ENCODE data around the gene HOXA6. TPM values are rescaled to one million over a fixed set of nuclear protein-coding genes. Genes with fewer than 3 reads are reported as not detected.
A peak's percentile ranks its signal among the peaks of the same experiment; 100 is the strongest.

HOXA6 gene
- total RNA-seq, 4 donors from 2014 or later, result 1.1 to 1.6 TPM; not detected in 2

DNA sequence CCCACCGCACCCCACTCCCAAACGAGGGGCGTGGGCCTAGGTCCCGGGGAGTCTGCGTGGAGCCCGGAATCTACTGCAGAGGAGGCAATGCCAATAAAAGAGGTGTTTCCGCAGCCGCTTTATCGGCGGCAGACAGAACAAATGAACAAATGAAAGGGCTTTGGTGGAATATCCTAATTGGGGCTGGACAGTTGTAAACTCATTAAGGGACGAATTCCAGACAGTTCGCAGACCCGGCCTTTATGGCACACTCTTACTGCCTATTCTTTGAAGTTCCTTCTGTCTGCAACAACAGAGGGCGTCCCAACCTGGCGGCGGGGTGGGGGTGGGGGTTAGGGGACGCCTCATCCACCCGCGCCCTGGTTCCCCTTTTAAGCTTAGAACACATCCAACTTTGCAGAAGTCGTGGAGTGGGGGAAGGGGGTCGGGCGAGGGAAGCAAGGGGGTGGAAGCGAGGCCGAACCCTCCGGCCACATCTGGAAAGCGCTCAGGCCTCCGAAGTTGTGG, 13.7 kb upstream of the HOXA6 start:
- intact Hi-C loops (cut with DNase I), result loop anchor here (2.0 to 10.0 kb wide), 3 partner anchors 478 to 1306 kb away; no protein-coding TSS in a partner anchor
- H3K9me3 ChIP-seq, result no peaks in the 10 kb centered on the region
- H3K36me3 ChIP-seq, result no peaks in the 10 kb centered on the region
- peak in 1 of 6 experiments; percentile 5 for TF ChIP-seq CTCF (IDR thresholded peaks at IDR 0.05)
- no peak for TF ChIP-seq POLR2A (IDR thresholded peaks at IDR 0.05)
- no peak for DNase-seq
- H3K27me3 ChIP-seq, result peaks cover 64% of the 10 kb centered on the region
- 0 to 4% methylated on average over 18 to 19 of the region's 27 CpGs for WGBS, 2 donors
- peaks cover 12 to 30% of the 10 kb centered on the region in 2 donors for H3K4me1 ChIP-seq
- peak overlapping the region in 2 of 3 donors; percentile 26 to 42 for H3K4me3 ChIP-seq (replicated peaks in 1 of 3)
- H3K27ac ChIP-seq, result no peak overlapping the region

DNA sequence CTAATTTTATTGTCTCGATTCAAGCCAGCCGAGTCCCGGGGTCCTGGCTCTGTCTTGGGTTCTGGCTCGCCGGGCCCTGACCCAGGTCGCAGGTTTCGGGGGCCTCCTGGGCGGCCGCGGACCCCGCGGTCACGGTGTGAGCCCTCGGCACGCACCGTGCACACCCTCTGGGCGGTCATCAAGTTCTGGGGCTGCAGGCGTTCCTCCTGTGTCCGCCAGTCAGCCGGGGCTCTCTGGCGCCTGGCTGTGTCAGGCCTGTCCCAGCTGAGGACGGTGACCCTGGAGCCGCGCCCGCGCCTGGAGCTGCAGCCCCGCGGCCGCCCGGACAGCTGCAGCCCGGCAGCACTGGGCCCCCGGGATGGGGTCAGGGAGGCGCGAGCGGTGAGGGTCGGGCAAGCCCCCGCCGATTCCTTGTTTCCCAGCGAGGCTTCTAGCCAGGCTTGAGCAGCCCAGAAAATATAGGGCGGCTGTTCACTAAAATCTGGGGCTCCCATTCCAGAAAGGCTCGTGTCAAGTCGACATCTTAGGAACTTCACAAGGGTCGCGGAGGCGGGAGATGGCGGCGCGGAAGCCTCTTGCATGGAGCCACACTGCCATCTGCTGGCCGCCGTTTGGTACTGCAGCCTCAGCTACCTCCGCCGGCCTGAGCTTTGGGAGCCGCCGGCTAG, 13.1 kb upstream of the HOXA6 start:
- Histone ChIP-seq H3K27me3 (peaks cover 64% of the 10 kb centered on the region), H3K9me3 (no peaks in the 10 kb centered on the region), H3K4me1 (peaks cover 12 to 32% of the 10 kb centered on the region in 2 donors), H3K4me3 (replicated peaks in 1 of 3) (peak overlapping the region in 2 of 3 donors; percentile 26 to 42), H3K27ac (no peak overlapping the region), H3K36me3 (no peaks in the 10 kb centered on the region)
- peak; percentile 90 to 100 (median 98) for TF ChIP-seq CTCF (IDR thresholded peaks at IDR 0.05)
- no peak for TF ChIP-seq POLR2A (IDR thresholded peaks at IDR 0.05)
- peak; percentile 82 to 86 for DNase-seq
- intact Hi-C loops (cut with DNase I), result loop anchor here (2.0 to 10.0 kb wide), 3 partner anchors 478 to 1306 kb away; no protein-coding TSS in a partner anchor
- WGBS, 2 donors, result 2 to 13% methylated on average over 7 to 41 of the region's 54 CpGs

- DNase-seq, result no peak
- peaks cover 13 to 34% of the 10 kb centered on the region in 2 donors for H3K4me1 ChIP-seq
- peak overlapping the region in 1 of 3 donors; percentile 42 for H3K4me3 ChIP-seq (replicated peaks in 1 of 3)
- WGBS, 2 donors, result 33 to 34% methylated on average over 15 to 23 of the region's 23 CpGs
- peaks cover 64% of the 10 kb centered on the region for H3K27me3 ChIP-seq
- no peaks in the 10 kb centered on the region for H3K36me3 ChIP-seq
- intact Hi-C loops (cut with DNase I), result loop anchor here (2.0 to 10.0 kb wide), 3 partner anchors 477 to 1305 kb away; no protein-coding TSS in a partner anchor
- no peaks in the 10 kb centered on the region for H3K9me3 ChIP-seq
- TF ChIP-seq CTCF (IDR thresholded peaks at IDR 0.05), result no peak
- no peak for TF ChIP-seq POLR2A (IDR thresholded peaks at IDR 0.05)
- H3K27ac ChIP-seq, result no peak overlapping the region
These were observed 12.6 kb upstream of the HOXA6 start for GRCh38 chr7:27160145-27160545.

GRCh38 chr7:27159266-27160144, 11.9 kb upstream of the HOXA6 start:
- H3K36me3 ChIP-seq, result no peaks in the 10 kb centered on the region
- intact Hi-C loops (cut with DNase I), result loop anchor here (2.0 to 10.0 kb wide), 3 partner anchors 477 to 1305 kb away; no protein-coding TSS in a partner anchor
- DNase-seq, result no peak
- TF ChIP-seq CTCF (IDR thresholded peaks at IDR 0.05), result no peak
- no peak for TF ChIP-seq POLR2A (IDR thresholded peaks at IDR 0.05)
- H3K4me3 ChIP-seq (replicated peaks in 1 of 3), result no peak overlapping the region
- H3K4me1 ChIP-seq, result peaks cover 18 to 34% of the 10 kb centered on the region in 2 donors
- H3K27ac ChIP-seq, result no peak overlapping the region
- peaks cover 64% of the 10 kb centered on the region for H3K27me3 ChIP-seq
- H3K9me3 ChIP-seq, result no peaks in the 10 kb centered on the region
- 56 to 57% methylated on average over 27 of the region's 27 CpGs for WGBS, 2 donors
